MM.1S (cell line): ENCODE measurements around the gene MAP3K4.

Source experiments
- DNase-seq: peaks from one replicate; pipeline ENCODE4 v3.0.0-alpha.2; 2015
- H2AFZ ChIP-seq: fragments of 300-600 bp; sonication (generic); 2 replicates; pipeline ENCODE4 v1.6.0; 2016; ENCODE audit warnings: antibody characterized with exemption, low read length
- H3F3A ChIP-seq: fragments of 300-600 bp; sonication (generic); 2 replicates; pipeline ENCODE4 v1.6.1; 2016; ENCODE audit warnings: mild to moderate bottlenecking, antibody characterized with exemption, low read length, moderate library complexity, mixed read lengths; ENCODE audit not compliant: insufficient read depth
- H3K27ac ChIP-seq: fragments of 300-600 bp; sonication (generic); 2 replicates; pipeline ENCODE4 v1.5.1; 2016; ENCODE audit warnings: mild to moderate bottlenecking, low read length
- H3K27me3 ChIP-seq: fragments of 300-600 bp; sonication (generic); replicated peaks from 2 replicates; pipeline ENCODE4 v1.6.0; 2016; ENCODE audit warnings: low read length; ENCODE audit not compliant: insufficient read depth
- H3K36me3 ChIP-seq: fragments of 300-600 bp; sonication (generic); replicated peaks from 2 replicates; pipeline ENCODE4 v1.6.1; 2016; ENCODE audit warnings: mild to moderate bottlenecking, low read length, mixed read lengths; ENCODE audit not compliant: insufficient read depth
- H3K4me1 ChIP-seq: fragments of 300-600 bp; sonication (generic); 2 replicates; pipeline ENCODE4 v1.6.1; 2016; ENCODE audit warnings: low read length, mixed read lengths
- H3K4me2 ChIP-seq: fragments of 300-600 bp; sonication (generic); 2 replicates; pipeline ENCODE4 v1.6.0; 2016; ENCODE audit warnings: low read depth, low read length
- H3K4me3 ChIP-seq: fragments of 300-600 bp; sonication (generic); 2 replicates; pipeline ENCODE4 v1.5.1; 2016; ENCODE audit warnings: low read length, mixed read lengths
- H3K79me2 ChIP-seq: fragments of 300-600 bp; sonication (generic); 2 replicates; pipeline ENCODE4 v1.6.1; 2016; ENCODE audit warnings: mixed run types, low read length, mixed read lengths
- H3K9ac ChIP-seq: fragments of 300-600 bp; sonication (generic); 2 replicates; pipeline ENCODE4 v1.6.1; 2016; ENCODE audit warnings: low read length, mixed read lengths
- H3K9me2 ChIP-seq: fragments of 300-600 bp; sonication (generic); replicated peaks from 2 replicates; pipeline ENCODE4 v1.6.1; 2016; ENCODE audit warnings: mild to moderate bottlenecking, low read length, mixed read lengths; ENCODE audit not compliant: insufficient read depth
- H3K9me3 ChIP-seq: fragments of 300-600 bp; sonication (generic); replicated peaks from 2 replicates; pipeline ENCODE4 v1.6.1; 2016; ENCODE audit warnings: mild to moderate bottlenecking, low read length, mixed read lengths; ENCODE audit not compliant: insufficient read depth
- H4K20me1 ChIP-seq: fragments of 300-600 bp; sonication (generic); 2 replicates; pipeline ENCODE4 v1.6.1; 2016; ENCODE audit warnings: mild to moderate bottlenecking, low read length, moderate library complexity, mixed read lengths; ENCODE audit not compliant: insufficient read depth
- CTCF ChIP-seq: fragments of 300-600 bp; sonication (generic); IDR thresholded peaks from 2 replicates; pipeline ENCODE4 v1.5.1; 2016; ENCODE audit warnings: antibody characterized with exemption, low read length, mixed read lengths
- EZH2 ChIP-seq: fragments of 300-600 bp; sonication (generic); optimal IDR thresholded peaks from 2 replicates; pipeline ENCODE3; 2017; ENCODE audit warnings: low read depth, mild to moderate bottlenecking, antibody characterized with exemption, low read length, mixed read lengths
- EZH2phosphoT487 ChIP-seq: fragments of 300-600 bp; sonication (generic); IDR thresholded peaks from 2 replicates; pipeline ENCODE4 v1.6.1; 2018; ENCODE audit warnings: antibody characterized with exemption, low read length

The MAP3K4 gene

GRCh38 chr6:161162722-161163121, 171.2 kb downstream of the MAP3K4 start:
- DNase-seq, result no peak
- Histone ChIP-seq H3K9me2 (no peaks in the 10 kb centered on the region), H3K9ac (no peak overlapping the region), H4K20me1 (no peaks in the 10 kb centered on the region), H3K4me3 (no peak overlapping the region), H3K27ac (no peak overlapping the region), H3K4me2 (no peak overlapping the region), H2AFZ (no peak overlapping the region), H3K27me3 (no peaks in the 10 kb centered on the region), H3F3A (no peaks in the 10 kb centered on the region), H3K36me3 (no peaks in the 10 kb centered on the region), H3K9me3 (no peaks in the 10 kb centered on the region), H3K79me2 (no peaks in the 10 kb centered on the region), H3K4me1 (no peaks in the 10 kb centered on the region)
- TF ChIP-seq CTCF (no peak), EZH2phosphoT487 (no peak), EZH2 (no peak)

GRCh38 chr6:161163466-161164181, 172.1 kb downstream of the MAP3K4 start:
- no peaks in the 10 kb centered on the region for H3K9me3 ChIP-seq
- no peak overlapping the region for H3K27ac ChIP-seq
- no peak for DNase-seq
- no peaks in the 10 kb centered on the region for H3K36me3 ChIP-seq
- no peaks in the 10 kb centered on the region for H3K9me2 ChIP-seq
- TF ChIP-seq EZH2 (no peak), EZH2phosphoT487 (no peak), CTCF (no peak)
- H3K9ac ChIP-seq, result no peak overlapping the region
- H3K79me2 ChIP-seq, result no peaks in the 10 kb centered on the region
- H4K20me1 ChIP-seq, result no peaks in the 10 kb centered on the region
- no peak overlapping the region for H2AFZ ChIP-seq
- no peaks in the 10 kb centered on the region for H3K4me1 ChIP-seq
- H3F3A ChIP-seq, result no peaks in the 10 kb centered on the region
- no peak overlapping the region for H3K4me3 ChIP-seq
- no peaks in the 10 kb centered on the region for H3K27me3 ChIP-seq
- H3K4me2 ChIP-seq, result no peak overlapping the region

- DNase-seq, result no peak
- Histone ChIP-seq H4K20me1 (no peaks in the 10 kb centered on the region), H3K27me3 (no peaks in the 10 kb centered on the region), H3K4me3 (no peak overlapping the region), H3K9ac (no peak overlapping the region), H3K9me2 (no peaks in the 10 kb centered on the region), H3K79me2 (no peaks in the 10 kb centered on the region), H3K4me1 (no peaks in the 10 kb centered on the region), H3K27ac (no peak overlapping the region), H3K9me3 (no peaks in the 10 kb centered on the region), H3K4me2 (no peak overlapping the region), H3K36me3 (no peaks in the 10 kb centered on the region), H2AFZ (no peak overlapping the region), H3F3A (no peaks in the 10 kb centered on the region)
- TF ChIP-seq EZH2phosphoT487 (no peak), EZH2 (no peak), CTCF (no peak)
These were observed 172.6 kb downstream of the MAP3K4 start for GRCh38 chr6:161164182-161164625.
